HG03066 (cell line): Measurements from ENCODE around the gene OSBPL10.

Experiments used
- ATAC-seq: cut with Tn5 transposase; IDR thresholded peaks from one replicate; pipeline ENCODE4 v1.9.1; 2021; ENCODE audit warnings: low read depth; ENCODE audit not compliant: unreplicated experiment

Gene OSBPL10

DNA sequence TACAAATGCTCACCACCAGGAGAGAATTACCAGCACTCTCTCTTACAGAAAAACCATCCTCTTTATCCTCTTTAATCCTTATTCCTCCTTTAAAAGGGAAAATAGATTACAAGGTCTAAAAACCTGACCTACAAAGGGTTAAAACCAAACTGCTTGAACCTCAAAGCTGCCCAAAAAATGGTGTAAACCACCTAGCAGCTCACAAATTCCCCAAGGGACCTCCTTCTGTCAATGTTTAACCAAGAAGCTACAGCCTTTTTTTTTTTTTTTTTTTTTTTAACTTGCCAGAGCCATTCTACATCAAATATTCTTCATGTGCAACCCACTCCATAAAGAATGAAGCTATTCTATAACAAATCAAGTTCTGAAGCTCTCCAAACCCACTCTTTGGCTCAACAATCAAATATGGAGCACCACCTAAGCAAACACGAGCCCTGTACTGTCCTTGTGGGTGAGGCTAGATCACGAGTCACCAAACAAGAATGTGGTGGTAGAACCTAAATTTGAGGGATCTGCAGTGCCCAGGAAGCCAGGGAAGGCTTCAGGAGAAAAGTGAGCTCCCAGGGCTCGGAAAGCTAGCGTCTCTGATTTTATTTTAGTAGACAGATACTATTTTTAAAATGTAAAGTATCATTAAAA lies 20.1 kb downstream of the OSBPL10 start:
- ATAC-seq, result no peak

DNA sequence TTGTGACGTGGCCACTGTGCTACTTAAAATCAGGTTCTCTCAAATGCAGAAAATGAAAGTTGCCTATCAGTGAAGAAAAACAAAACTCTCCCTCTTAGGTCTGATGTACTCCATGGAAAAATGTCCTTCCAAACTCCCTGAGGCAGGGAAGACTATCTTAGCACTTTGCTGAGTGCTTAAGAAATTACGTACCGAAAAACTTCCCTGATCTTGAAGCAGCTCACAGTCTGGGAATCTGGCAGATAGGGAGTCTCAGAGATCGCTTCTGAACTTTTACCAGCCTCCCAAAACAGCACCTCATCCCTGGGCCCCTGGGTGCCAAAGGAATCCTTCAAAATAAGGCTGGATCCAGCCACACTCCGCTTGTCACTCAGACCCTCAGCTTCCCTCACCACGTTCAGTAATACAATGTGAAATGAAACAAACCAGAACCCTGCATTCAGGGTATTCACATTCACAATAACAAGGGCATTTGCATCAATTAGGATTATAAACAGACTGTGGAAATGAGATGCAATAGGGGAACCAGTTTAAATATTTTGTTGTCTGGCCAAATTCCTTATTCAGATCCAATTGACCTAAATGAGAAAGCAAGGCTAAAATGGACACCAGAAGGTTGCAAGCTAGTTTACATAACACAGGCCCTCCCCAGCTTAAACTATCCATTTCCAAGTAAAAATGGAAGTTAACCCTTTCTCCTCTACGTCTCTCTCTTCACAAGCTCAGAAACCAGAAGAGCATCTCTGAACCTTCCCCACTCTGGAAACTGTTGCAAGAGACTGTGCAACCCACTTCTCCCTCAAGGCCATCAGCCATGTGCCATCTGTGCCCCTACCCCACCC lies 20.9 kb downstream of the OSBPL10 start:
- ATAC-seq, result no peak

DNA sequence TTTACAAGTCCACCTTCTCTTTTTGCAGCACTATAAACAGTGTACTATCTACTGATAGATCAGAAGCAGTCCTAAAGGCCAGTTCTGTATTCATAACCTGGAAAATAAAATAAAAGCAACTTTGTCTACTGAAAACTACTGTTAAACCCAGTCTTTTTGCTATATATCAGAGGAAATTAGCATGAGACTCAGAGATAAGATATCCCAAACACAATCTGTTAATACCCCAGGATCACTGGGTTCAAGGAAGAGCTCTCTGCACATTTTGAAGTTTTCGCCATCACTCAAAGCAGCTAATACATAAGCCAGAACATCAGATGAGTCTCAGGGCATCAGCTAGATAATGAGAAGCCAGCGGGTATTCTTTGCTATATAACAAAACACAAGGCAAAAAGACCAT lies 21.8 kb downstream of the OSBPL10 start:
- ATAC-seq, result no peak

DNA sequence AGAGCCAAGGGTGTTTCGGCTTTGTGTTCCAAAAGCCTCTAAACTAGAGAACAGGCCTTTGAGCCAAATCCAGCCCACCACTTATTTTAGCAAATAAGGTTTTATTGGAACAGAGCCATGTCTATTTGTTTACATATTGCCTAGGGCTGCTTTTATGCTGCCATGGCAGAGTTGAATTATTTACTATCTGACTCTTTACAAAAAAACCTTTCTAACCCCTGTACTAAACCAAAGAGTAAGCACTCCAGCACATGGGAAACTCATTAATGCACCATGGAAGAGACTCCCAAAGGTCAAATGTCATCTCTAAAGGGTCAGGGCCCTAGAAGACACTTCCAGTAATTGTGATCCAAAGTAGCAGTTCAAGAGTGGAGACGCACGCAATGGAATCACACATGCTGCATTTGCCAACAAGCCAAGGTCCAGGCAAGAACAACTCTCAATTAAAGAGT lies 22.3 kb downstream of the OSBPL10 start:
- no peak for ATAC-seq

DNA sequence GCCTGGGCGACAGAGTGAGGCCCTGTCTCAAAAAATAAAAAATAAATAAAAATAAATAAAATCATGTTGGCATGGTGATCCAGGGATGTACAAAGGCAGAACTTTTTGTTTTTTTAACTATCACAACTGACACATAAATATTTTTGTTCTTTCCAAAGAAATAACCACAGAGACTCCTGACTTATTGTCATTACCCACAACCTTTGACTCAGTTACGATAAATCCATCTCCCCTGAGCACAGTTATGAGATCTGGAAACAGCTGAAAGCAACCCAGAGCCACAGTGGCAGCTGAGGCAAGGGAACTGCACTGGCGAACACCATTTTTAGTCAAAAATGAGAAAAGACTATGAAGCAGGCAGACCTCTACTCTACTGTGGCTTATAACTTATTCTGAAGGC lies 24.0 kb downstream of the OSBPL10 start:
- ATAC-seq, result no peak

DNA sequence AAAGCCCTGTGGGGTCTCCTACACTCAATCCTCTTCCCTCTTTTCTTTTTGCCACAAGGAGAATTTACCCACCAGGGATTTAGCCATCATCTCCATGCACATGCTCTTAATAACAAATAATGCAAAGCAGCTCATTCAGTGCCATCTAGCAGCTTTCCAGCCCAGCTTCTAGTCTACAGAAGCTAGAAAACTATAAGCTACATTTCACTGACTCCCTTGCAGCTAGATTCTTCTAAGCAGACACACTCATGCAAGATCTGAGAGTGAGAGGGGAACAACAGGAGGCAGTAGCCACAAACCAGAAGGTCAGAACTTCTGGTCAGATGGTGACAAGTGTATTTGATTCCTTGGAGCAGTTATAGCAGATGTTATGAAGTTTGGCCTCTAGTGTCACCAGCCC lies 25.5 kb downstream of the OSBPL10 start:
- ATAC-seq, result no peak

DNA sequence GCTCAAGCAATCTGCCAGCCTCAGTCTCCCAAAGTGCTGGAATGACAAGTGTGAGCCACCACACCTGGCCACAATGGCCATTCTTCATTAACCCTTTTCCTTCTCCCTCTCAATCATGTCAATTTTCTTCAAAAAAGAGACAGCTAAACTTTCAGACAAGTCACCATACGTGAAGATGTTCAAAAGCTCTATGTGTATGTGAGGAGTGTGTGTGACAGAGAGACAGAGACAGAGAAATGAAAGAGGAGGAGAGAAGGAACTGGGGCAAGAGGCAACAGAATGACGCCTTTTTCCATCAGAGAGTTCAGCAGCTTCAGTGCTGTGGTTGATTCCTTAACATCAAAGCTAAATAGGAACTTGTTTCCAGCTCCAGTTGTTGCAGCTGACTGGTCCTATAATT lies 27.4 kb downstream of the OSBPL10 start:
- no peak for ATAC-seq

DNA sequence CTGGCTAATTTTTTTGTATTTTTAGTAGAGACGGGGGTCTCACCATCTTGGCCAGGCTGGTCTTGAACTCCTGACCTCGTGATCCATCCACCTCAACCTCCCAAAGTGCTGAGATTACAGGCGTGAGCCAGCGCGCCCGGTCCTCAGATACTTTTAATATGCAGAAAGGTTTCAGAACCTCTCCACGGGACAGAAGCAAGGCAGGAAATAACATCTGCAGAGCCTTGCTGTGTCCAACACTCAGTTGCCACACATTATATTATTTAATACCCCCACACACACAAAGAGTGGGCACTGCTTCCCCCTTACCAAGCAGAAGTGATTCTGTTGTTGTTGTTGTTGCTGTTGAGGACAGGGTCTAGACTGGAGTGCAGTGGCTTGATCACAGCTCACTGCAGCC lies 28.0 kb downstream of the OSBPL10 start:
- no peak for ATAC-seq

DNA sequence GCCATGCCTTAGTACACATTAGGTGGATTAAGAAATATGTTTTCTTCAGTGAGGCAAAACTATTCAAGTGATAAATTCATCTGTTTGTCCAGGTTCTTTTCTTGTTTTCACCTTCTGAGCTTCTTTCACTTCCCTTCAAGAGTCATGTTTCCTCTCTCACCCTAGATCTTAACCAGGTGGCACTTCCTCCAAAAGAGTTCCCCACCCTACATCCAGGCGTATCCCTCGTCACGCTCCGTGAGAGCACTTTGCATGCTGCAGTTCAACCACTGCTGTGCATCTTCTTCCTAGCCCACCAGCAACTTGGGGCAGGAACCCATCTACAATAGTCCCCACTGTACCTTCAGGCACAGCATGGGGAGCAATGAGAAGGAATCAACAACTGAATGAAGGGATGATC lies 28.9 kb downstream of the OSBPL10 start:
- ATAC-seq, result peak; percentile 74

DNA sequence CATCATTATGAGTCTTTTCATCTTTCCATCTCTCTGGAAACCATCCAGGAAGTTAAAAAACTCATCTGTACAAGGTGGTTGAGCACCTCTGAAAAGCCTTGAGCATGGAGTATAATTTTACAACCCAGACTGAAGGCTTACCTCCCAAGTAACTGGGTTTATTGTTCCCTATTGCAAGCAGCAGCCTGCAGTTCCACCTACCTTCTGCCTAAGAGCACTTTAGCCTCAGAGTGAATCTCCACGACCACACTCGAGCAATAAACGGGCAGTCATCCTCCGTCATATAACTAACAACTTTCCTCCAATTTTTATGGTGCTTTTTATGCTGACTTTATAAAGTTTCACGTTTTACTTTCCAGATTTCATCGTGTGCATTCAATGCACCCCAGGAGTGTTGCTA lies 32.8 kb downstream of the OSBPL10 start:
- no peak for ATAC-seq

DNA sequence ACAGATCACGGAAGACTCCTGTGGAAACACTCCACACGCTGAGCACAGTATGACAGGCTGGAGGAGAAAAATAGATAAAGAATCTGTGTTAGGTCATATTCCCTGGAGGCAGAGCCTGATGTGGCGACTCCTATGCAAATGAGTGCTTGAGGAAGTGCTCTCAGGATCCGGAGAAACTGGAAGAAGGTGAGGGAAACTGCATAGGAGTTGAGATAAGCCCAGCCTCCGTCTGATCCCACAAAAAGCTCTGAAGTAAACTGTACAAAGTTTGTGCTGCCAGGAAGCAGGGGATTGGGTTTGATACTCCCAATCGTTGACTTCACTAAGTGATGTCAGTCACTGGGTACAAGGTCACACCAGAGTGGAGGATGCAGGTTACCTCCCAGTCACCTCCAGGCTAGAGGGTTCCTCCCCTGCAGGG lies 33.4 kb downstream of the OSBPL10 start:
- ATAC-seq, result no peak

DNA sequence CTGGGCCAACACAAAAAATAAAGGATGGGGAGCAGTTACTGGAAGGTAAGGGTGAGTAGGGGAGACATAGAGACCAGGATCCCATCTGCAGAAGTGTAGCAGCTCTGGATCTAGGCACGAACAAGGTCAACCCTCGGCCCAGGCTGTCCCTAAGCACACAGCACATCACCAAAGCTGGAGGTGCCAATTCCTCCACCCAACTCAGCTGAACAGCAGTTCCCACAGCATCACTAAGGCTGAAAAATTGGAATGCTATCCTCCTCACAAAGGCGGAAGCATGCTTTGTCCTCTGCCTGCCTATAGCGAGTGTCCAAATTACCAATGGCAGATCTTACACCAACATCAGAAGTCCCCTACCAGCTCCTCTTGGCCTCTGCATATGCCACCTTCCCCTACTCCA lies 33.9 kb downstream of the OSBPL10 start:
- no peak for ATAC-seq

DNA sequence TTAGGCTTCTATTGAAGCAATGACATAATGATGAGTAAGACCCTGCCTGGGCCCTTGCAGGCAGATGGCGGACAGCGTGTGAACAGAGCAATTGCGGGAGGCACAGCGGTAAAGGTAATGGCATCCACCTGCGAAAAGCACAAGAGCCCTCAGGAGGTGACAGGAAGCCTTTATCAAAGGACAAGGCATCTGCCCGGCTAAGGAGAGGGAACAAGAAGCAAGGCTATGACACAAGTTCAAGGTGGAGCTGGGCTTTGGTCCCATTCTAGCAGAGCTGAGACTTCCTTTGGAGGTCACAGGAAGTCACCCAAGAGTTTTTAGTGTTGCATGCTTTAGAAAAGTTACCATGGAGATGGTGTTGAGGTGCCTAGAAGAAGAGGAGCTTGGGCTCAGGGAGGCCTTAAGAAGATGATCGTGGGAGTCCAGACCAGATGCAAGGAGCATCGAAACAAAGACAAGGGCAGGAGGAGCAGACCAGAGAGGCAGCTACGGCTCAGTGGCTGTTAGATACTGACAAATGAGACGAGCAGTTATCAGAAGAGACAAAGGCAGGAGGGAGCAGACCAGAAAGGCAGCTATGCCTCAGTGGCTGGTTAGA lies 34.5 kb downstream of the OSBPL10 start:
- ATAC-seq, result no peak

DNA sequence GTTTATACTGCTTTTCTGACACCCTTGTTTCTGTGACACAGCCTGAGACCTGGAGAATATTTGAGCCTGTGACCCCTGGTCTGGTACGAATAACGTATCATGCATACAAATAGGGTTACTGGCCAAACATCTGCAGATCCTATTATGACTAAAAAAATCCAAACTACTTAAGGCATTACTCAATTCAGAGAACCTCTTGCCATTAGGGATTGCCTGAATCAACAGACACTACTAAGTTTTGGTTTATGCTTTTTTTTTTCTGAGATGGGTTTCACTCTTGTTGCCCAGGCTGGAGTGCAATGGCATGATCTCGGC lies 35.4 kb downstream of the OSBPL10 start:
- ATAC-seq, result no peak

DNA sequence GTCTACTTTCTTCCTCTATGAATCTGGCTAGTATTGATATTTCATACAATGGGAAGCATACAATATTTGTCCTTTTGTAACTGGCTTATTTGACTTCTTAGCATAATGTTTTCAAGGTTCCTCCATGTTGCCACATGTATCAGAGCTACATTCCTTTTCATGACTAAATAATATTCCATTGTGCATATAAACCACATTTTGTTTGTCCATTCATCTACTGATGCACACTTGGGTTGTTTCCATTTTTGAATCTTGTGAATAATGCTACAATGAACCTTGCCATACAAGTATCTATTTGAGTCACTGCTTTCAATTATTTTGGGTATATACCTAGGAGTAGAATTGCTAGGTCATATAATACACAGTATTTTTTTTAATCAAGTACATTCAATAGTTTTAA lies 38.0 kb downstream of the OSBPL10 start:
- no peak for ATAC-seq

DNA sequence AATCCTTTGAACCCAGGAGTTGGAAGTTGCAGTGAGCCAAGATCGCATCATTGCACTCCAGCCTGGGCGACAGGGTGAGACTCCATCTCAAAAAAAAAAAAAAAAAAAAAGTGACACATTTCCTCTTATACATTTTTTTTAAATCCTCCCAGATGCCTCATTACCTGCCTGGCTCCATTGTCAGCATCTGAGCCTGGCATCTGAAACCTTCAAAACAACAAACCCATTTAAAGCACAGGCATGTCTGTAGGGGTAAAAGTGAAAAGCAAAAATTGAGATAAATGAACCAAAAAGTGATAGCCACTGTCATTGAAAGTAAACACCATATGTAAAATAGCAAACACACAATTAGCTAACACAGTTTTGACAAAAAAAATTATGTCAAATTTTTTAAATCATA lies 38.6 kb downstream of the OSBPL10 start:
- ATAC-seq, result no peak

DNA sequence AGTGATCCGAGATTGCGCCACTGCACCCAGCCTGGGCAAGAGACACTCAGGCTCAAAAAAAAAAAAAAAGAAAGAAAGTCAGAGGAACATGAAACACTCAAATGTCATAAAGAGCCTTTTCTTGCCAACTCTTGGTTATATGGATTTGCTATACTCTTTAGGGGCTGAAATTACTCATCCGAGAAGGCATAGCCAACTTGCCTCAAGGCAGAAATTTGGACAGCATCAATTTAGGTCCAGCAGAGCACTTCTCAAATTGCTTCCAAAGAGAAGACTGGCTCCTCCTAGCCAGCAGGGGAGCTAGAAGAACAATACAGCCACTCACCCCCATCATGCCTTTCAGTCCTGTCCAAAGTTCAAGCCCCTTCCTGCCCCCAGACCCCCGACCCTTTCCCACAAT lies 43.8 kb downstream of the OSBPL10 start:
- ATAC-seq, result no peak

DNA sequence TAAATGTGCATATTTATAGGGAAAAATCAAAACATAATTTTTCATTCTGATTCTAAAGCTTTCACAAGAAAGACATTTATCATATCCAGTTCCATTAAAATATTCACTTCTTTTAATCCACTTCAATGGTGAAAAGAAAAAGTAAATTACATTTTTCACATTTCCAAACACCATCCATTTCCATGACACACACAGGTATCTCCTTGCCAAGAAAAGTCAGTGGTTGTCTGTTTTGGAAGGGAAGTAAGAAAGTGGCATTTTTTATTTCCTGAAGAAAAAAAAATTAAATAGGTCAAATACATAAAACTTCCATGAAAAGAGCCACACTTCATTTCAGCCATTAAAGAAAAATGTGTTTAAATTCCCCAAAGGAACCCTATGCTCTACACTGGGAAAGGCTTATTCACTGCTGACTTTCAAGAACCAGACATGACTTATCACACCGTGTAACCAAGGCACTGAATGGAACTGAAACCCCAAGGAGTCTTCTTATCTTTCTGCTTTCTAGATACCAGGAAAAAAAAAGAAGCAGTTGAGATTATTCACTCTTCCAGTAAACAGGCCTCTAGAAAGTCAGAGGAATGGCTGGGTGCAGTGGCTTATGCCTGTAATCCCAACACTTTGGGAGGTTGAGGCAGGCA lies 44.5 kb downstream of the OSBPL10 start:
- no peak for ATAC-seq

DNA sequence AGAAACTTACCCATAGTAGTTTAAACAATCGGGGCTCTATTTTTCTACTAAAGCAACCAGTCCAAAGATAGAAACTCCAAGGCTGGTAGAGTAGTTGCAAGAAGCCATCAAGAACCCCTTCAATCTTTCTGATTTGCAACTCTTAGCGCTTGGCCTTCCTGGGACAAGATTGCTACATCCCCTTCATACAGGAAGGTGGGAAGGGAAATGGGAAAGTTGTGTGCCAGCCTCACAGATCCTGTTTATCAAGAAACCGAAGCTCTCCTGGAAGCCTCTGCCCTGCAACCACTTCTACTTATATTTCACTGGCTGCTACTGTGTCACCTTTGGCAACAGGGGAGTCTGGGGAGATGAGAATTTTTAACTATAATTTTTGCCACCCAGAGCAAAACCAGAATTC lies 46.2 kb downstream of the OSBPL10 start:
- no peak for ATAC-seq

DNA sequence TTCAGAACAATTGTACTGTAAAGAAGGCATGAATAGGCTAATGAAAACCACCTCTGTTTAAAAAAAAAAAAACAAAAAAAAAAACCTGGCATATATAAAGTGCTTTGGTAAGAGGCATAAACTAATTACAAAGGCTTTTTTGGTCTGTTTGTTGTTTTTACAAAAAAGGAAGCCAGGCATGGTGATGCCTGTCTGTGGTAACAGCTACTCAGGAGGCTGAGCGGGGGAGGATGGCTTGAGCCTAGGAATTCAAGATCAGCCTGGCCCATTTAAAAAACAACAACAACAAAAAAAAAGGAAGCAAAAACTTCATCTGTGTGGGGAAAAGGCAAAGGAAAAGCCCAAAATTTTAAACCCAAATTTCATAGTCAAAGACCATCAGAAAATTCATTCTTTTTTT lies 47.0 kb downstream of the OSBPL10 start:
- no peak for ATAC-seq

DNA sequence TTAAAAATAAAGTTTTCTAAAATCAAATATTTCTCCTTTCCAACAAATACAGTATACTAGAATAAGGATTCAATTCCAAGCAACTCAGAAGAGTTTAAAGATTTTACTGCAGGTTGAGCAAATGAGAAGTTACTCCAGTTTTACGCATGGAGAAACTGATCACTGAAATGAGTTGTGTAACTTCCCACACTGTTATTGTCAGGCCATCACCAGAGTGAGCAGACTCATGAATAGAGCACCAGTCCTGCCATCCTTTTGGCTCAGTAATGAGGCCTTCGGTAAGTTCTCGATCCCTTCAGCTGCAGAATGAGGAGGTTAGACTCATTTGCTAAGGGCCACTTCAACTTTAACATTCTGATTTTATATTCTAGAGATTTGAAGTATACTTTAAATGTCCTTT lies 48.1 kb downstream of the OSBPL10 start:
- ATAC-seq, result no peak
